ENCODE measurements around the gene CCDC93.
"Not testable (repeated sequence)": the region's sequence is repeated elsewhere in the genome, so short reads cannot be mapped to it uniquely, and the experiment has no call there.

The CCDC93 gene

GRCh38 chr2:118029025-118029424 lies 15.2 kb upstream of the CCDC93 start:
- H3K36me3 ChIP-seq (ENCODE audit: control insufficient read depth, insufficient read depth, low read length), result no peaks in the 10 kb centered on the region
- no peak for DNase-seq (ENCODE audit: extremely low read depth, insufficient read length)
- TF ChIP-seq, protein P1, sequence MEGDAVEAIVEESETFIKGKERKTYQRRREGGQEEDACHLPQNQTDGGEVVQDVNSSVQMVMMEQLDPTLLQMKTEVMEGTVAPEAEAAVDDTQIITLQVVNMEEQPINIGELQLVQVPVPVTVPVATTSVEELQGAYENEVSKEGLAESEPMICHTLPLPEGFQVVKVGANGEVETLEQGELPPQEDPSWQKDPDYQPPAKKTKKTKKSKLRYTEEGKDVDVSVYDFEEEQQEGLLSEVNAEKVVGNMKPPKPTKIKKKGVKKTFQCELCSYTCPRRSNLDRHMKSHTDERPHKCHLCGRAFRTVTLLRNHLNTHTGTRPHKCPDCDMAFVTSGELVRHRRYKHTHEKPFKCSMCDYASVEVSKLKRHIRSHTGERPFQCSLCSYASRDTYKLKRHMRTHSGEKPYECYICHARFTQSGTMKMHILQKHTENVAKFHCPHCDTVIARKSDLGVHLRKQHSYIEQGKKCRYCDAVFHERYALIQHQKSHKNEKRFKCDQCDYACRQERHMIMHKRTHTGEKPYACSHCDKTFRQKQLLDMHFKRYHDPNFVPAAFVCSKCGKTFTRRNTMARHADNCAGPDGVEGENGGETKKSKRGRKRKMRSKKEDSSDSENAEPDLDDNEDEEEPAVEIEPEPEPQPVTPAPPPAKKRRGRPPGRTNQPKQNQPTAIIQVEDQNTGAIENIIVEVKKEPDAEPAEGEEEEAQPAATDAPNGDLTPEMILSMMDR (IDR thresholded peaks at IDR 0.05; ENCODE audit: insufficient read depth, low read length, poor library complexity, severe bottlenecking), result no peak

GRCh38 chr2:118021356-118021755 lies 7.5 kb upstream of the CCDC93 start:
- DNase-seq (ENCODE audit: extremely low read depth, insufficient read length), result no peak
- Histone ChIP-seq H3K27me3 (replicated peaks; ENCODE audit: control insufficient read depth, insufficient read depth, low read length) (no peaks in the 10 kb centered on the region), H3K4me3 (replicated peaks; ENCODE audit: low read depth, low read length) (no peak overlapping the region), H3K36me3 (ENCODE audit: control insufficient read depth, insufficient read depth, low read length) (no peaks in the 10 kb centered on the region)
- TF ChIP-seq, protein P1 (IDR thresholded peaks at IDR 0.05; ENCODE audit: insufficient read depth, low read length, poor library complexity, severe bottlenecking), result no peak

More at GRCh38 chr2:118029025-118029424, 15.2 kb upstream of the CCDC93 start:
- H3K4me3 ChIP-seq (replicated peaks; ENCODE audit: low read depth, low read length), result no peak overlapping the region
- H3K27me3 ChIP-seq (replicated peaks; ENCODE audit: control insufficient read depth, insufficient read depth, low read length), result no peaks in the 10 kb centered on the region

DNA sequence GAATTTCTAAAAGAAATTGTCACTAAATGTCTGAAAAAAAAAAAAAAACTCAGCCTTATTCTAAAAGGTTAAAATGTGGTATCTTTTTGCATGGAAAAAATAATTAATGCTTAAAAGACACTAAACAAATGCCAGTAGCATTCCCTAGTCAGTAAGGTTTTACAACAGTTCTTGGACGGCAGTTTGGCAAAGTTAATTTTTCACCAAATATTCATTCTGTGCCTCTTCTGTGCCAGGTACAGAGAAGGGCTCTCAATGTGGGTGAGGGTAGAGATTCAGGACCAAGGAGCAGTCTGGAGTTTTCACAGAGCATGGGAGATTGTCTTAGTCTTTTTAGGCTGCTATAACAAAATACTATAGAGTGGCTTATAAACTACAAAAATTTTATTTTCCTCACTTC lies 6.0 kb upstream of the CCDC93 start:
- Histone ChIP-seq H3K36me3 (ENCODE audit: control insufficient read depth, insufficient read depth, low read length) (no peaks in the 10 kb centered on the region), H3K4me3 (replicated peaks; ENCODE audit: low read depth, low read length) (no peak overlapping the region), H3K27me3 (replicated peaks; ENCODE audit: control insufficient read depth, insufficient read depth, low read length) (no peaks in the 10 kb centered on the region)
- TF ChIP-seq, protein P1 (IDR thresholded peaks at IDR 0.05; ENCODE audit: insufficient read depth, low read length, poor library complexity, severe bottlenecking), result no peak
- no peak for DNase-seq (ENCODE audit: extremely low read depth, insufficient read length)

- Histone ChIP-seq H3K27me3 (replicated peaks; ENCODE audit: control insufficient read depth, insufficient read depth, low read length) (no peaks in the 10 kb centered on the region), H3K36me3 (ENCODE audit: control insufficient read depth, insufficient read depth, low read length) (no peaks in the 10 kb centered on the region), H3K4me3 (replicated peaks; ENCODE audit: low read depth, low read length) (no peak overlapping the region)
- TF ChIP-seq, protein P1 (IDR thresholded peaks at IDR 0.05; ENCODE audit: insufficient read depth, low read length, poor library complexity, severe bottlenecking), result no peak
- DNase-seq (ENCODE audit: extremely low read depth, insufficient read length), result no peak
These were observed 3.0 kb upstream of the CCDC93 start for GRCh38 chr2:118016911-118017310.

DNA sequence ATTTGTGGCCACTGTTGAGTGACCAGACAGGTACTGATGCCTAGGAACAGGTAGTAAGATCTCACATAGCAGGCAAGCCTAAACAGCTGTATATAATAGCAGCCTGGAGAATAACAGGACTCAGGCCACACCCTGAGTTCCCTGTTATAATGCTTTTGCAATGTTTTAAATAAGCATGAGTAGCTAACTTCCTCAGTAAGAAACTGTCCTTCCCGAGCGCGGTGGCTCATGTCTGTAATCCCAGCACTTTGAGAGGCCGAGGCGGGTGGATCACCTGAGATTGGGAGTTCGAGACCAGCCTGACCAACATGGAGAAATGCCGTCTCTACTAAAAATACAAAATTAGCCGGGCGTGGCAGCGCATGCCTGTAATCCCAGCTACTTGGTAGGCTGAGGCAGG lies 1.9 kb upstream of the CCDC93 start:
- not testable (repeated sequence) for H3K36me3 ChIP-seq (ENCODE audit: control insufficient read depth, insufficient read depth, low read length); DNase-seq (ENCODE audit: extremely low read depth, insufficient read length); H3K27me3 ChIP-seq (replicated peaks; ENCODE audit: control insufficient read depth, insufficient read depth, low read length); H3K4me3 ChIP-seq (replicated peaks; ENCODE audit: low read depth, low read length)

GRCh38 chr2:118014492-118014824 lies 588 bp upstream of the CCDC93 start:
- H3K27me3 ChIP-seq (replicated peaks; ENCODE audit: control insufficient read depth, insufficient read depth, low read length), result no peaks in the 10 kb centered on the region
- no peaks in the 10 kb centered on the region for H3K36me3 ChIP-seq (ENCODE audit: control insufficient read depth, insufficient read depth, low read length)
- DNase-seq (ENCODE audit: extremely low read depth, insufficient read length), result no peak
- TF ChIP-seq, protein P1 (IDR thresholded peaks at IDR 0.05; ENCODE audit: insufficient read depth, low read length, poor library complexity, severe bottlenecking), result no peak
- H3K4me3 ChIP-seq (replicated peaks; ENCODE audit: low read depth, low read length), result peak overlapping the region; percentile 76
